ENCODE measurements around the gene ADGRV1. TPM values are rescaled to one million over a fixed set of nuclear protein-coding genes. Genes with fewer than 3 reads are reported as not detected.

ADGRV1 gene
- total RNA-seq, 8 experiments from 2014 or later: 0.87 to 92.4 (median 44.9) TPM

- peaks cover 0 to 8% of the 10 kb centered on the region in 2 donors for H3K4me1 ChIP-seq (replicated peaks in 1 of 2)
- ATAC-seq (replicated peaks in 6 of 8): no peak
- 76 to 100% (median 95%) methylated on average over 2 to 3 of the region's 3 CpGs; no CpG with 5 or more reads in 2 of the 10 experiments for WGBS, 10 experiments
- H3K27ac ChIP-seq: no peak overlapping the region
- H3K4me3 ChIP-seq: no peak overlapping the region
- in situ Hi-C loops (cut with MboI; ENCODE audit: low pct_unique_long_range_greater_than_20kb in 2 of 9, low sequenced_read_pairs in 9 of 9, unreplicated experiment in 9 of 9): loop anchor here in 8 of 9 experiments (10.0 to 25.0 kb wide), 3 partner anchors 523 to 550 kb away; partner anchors contain the start of gene ARRDC3 (in 5 of the 8)
Observed at GRCh38 chr5:90861843-90862586, 303.4 kb downstream of the ADGRV1 start.

GRCh38 chr5:90865180-90865579 lies 306.6 kb downstream of the ADGRV1 start:
- WGBS, 10 experiments: 20 to 94% (median 73%) methylated on average over 1 to 4 of the region's 4 CpGs
- no peak for ATAC-seq (replicated peaks in 6 of 8)
- in situ Hi-C loops (cut with MboI; ENCODE audit: low pct_unique_long_range_greater_than_20kb in 2 of 9, low sequenced_read_pairs in 9 of 9, unreplicated experiment in 9 of 9): loop anchor here in 8 of 9 experiments (10.0 to 25.0 kb wide), 3 partner anchors 520 to 547 kb away; partner anchors contain the start of gene ARRDC3 (in 5 of the 8)

GRCh38 chr5:90866333-90866732 lies 307.7 kb downstream of the ADGRV1 start:
- no peak overlapping the region for H3K27ac ChIP-seq
- in situ Hi-C loops (cut with MboI; ENCODE audit: low pct_unique_long_range_greater_than_20kb in 2 of 9, low sequenced_read_pairs in 9 of 9, unreplicated experiment in 9 of 9): loop anchor here in 8 of 9 experiments (10.0 to 25.0 kb wide), 3 partner anchors 518 to 546 kb away; partner anchors contain the start of gene ARRDC3 (in 5 of the 8)
- H3K4me1 ChIP-seq (replicated peaks in 1 of 2): peaks cover 0 to 8% of the 10 kb centered on the region in 2 donors
- 0 to 42% (median 5%) methylated on average over 2 of the region's 2 CpGs; no CpG with 5 or more reads in 2 of the 10 experiments for WGBS, 10 experiments
- H3K4me3 ChIP-seq: no peak overlapping the region
- ATAC-seq (replicated peaks in 6 of 8): peak in 7 of 8 experiments; percentile 50 to 77 (median 62)

More at GRCh38 chr5:90865180-90865579, 306.6 kb downstream of the ADGRV1 start:
- H3K4me1 ChIP-seq (replicated peaks in 1 of 2): peaks cover 0 to 8% of the 10 kb centered on the region in 2 donors
- no peak overlapping the region for H3K27ac ChIP-seq
- no peak overlapping the region for H3K4me3 ChIP-seq

- H3K4me1 ChIP-seq (replicated peaks in 1 of 2): peaks cover 0 to 8% of the 10 kb centered on the region in 2 donors
- no peak for ATAC-seq (replicated peaks in 6 of 8)
- in situ Hi-C loops (cut with MboI; ENCODE audit: low pct_unique_long_range_greater_than_20kb in 2 of 9, low sequenced_read_pairs in 9 of 9, unreplicated experiment in 9 of 9): loop anchor here in 8 of 9 experiments (10.0 to 25.0 kb wide), 3 partner anchors 518 to 545 kb away; partner anchors contain the start of gene ARRDC3 (in 5 of the 8)
- WGBS, 10 experiments: 22 to 100% (median 95%) methylated on average over 1 to 5 of the region's 5 CpGs; no CpG with 5 or more reads in 1 of the 10 experiments
- no peak overlapping the region for H3K27ac ChIP-seq
- H3K4me3 ChIP-seq: no peak overlapping the region
Observed at GRCh38 chr5:90866915-90867731, 308.5 kb downstream of the ADGRV1 start.

- Histone ChIP-seq H3K4me3 (no peak overlapping the region), H3K27ac (no peak overlapping the region), H3K4me1 (replicated peaks in 1 of 2) (peaks cover 0 to 8% of the 10 kb centered on the region in 2 donors)
- in situ Hi-C loops (cut with MboI; ENCODE audit: low pct_unique_long_range_greater_than_20kb in 2 of 9, low sequenced_read_pairs in 9 of 9, unreplicated experiment in 9 of 9): loop anchor here in 8 of 9 experiments (10.0 to 25.0 kb wide), 3 partner anchors 516 to 544 kb away; partner anchors contain the start of gene ARRDC3 (in 5 of the 8)
- no peak for ATAC-seq (replicated peaks in 6 of 8)
- WGBS, 10 experiments: 73 to 100% (median 95%) methylated on average over 1 to 4 of the region's 4 CpGs; no CpG with 5 or more reads in 2 of the 10 experiments
Observed at GRCh38 chr5:90868799-90869198, 310.2 kb downstream of the ADGRV1 start.

GRCh38 chr5:90871391-90871991 lies 312.9 kb downstream of the ADGRV1 start:
- WGBS, 10 experiments: 0 to 100% (median 87%) methylated on average over 1 to 3 of the region's 3 CpGs; no CpG with 5 or more reads in 1 of the 10 experiments
- Histone ChIP-seq H3K4me1 (replicated peaks in 1 of 2) (peaks cover 0 to 4% of the 10 kb centered on the region in 2 donors), H3K4me3 (no peak overlapping the region), H3K27ac (no peak overlapping the region)
- peak in 2 of 8 experiments; percentile 87 to 91 for ATAC-seq (replicated peaks in 6 of 8)
- in situ Hi-C loops (cut with MboI; ENCODE audit: low pct_unique_long_range_greater_than_20kb in 2 of 9, low sequenced_read_pairs in 9 of 9, unreplicated experiment in 9 of 9): loop anchor here in 7 of 9 experiments (25.0 kb wide), 2 partner anchors 516 to 541 kb away; partner anchors contain the start of gene ARRDC3 (in 4 of the 7)

GRCh38 chr5:90873033-90873517 lies 314.5 kb downstream of the ADGRV1 start:
- Histone ChIP-seq H3K4me1 (replicated peaks in 1 of 2) (no peaks in the 10 kb centered on the region), H3K27ac (no peak overlapping the region), H3K4me3 (no peak overlapping the region)
- ATAC-seq (replicated peaks in 6 of 8): no peak
- 0 to 97% (median 67%) methylated on average over 1 to 3 of the region's 3 CpGs; no CpG with 5 or more reads in 4 of the 10 experiments for WGBS, 10 experiments
- in situ Hi-C loops (cut with MboI; ENCODE audit: low pct_unique_long_range_greater_than_20kb in 2 of 9, low sequenced_read_pairs in 9 of 9, unreplicated experiment in 9 of 9): loop anchor here in 7 of 9 experiments (25.0 kb wide), 2 partner anchors 514 to 539 kb away; partner anchors contain the start of gene ARRDC3 (in 4 of the 7)

GRCh38 chr5:90874066-90874465 lies 315.5 kb downstream of the ADGRV1 start:
- no peak for ATAC-seq (replicated peaks in 6 of 8)
- Histone ChIP-seq H3K27ac (no peak overlapping the region), H3K4me3 (no peak overlapping the region), H3K4me1 (replicated peaks in 1 of 2) (no peaks in the 10 kb centered on the region)
- in situ Hi-C loops (cut with MboI; ENCODE audit: low pct_unique_long_range_greater_than_20kb in 2 of 9, low sequenced_read_pairs in 9 of 9, unreplicated experiment in 9 of 9): loop anchor here in 7 of 9 experiments (25.0 kb wide), 2 partner anchors 513 to 538 kb away; partner anchors contain the start of gene ARRDC3 (in 4 of the 7)
- WGBS, 10 experiments: 54 to 100% (median 97%) methylated on average over 2 to 5 of the region's 5 CpGs; no CpG with 5 or more reads in 1 of the 10 experiments

- in situ Hi-C loops (cut with MboI; ENCODE audit: low pct_unique_long_range_greater_than_20kb in 2 of 9, low sequenced_read_pairs in 9 of 9, unreplicated experiment in 9 of 9): no loop called here
- H3K27ac ChIP-seq: no peak overlapping the region
- no peaks in the 10 kb centered on the region for H3K4me1 ChIP-seq (replicated peaks in 1 of 2)
- H3K4me3 ChIP-seq: no peak overlapping the region
- ATAC-seq (replicated peaks in 6 of 8): no peak
Observed at GRCh38 chr5:90875456-90875855, 316.9 kb downstream of the ADGRV1 start.

- no peak overlapping the region for H3K4me3 ChIP-seq
- H3K4me1 ChIP-seq (replicated peaks in 1 of 2): no peaks in the 10 kb centered on the region
- in situ Hi-C loops (cut with MboI; ENCODE audit: low pct_unique_long_range_greater_than_20kb in 2 of 9, low sequenced_read_pairs in 9 of 9, unreplicated experiment in 9 of 9): no loop called here
- 11 to 50% (median 29%) methylated on average over 1 of the region's 1 CpG; no CpG with 5 or more reads in 2 of the 10 experiments for WGBS, 10 experiments
- ATAC-seq (replicated peaks in 6 of 8): no peak
- H3K27ac ChIP-seq: no peak overlapping the region
Observed at GRCh38 chr5:90876366-90876765, 317.8 kb downstream of the ADGRV1 start.

GRCh38 chr5:90877049-90877448 lies 318.5 kb downstream of the ADGRV1 start:
- Histone ChIP-seq H3K27ac (no peak overlapping the region), H3K4me1 (replicated peaks in 1 of 2) (no peaks in the 10 kb centered on the region), H3K4me3 (no peak overlapping the region)
- in situ Hi-C loops (cut with MboI; ENCODE audit: low pct_unique_long_range_greater_than_20kb in 2 of 9, low sequenced_read_pairs in 9 of 9, unreplicated experiment in 9 of 9): no loop called here
- ATAC-seq (replicated peaks in 6 of 8): no peak
- WGBS, 10 experiments: 56 to 100% (median 93%) methylated on average over 1 to 2 of the region's 2 CpGs; no CpG with 5 or more reads in 1 of the 10 experiments

- ATAC-seq (replicated peaks in 6 of 8): no peak
- in situ Hi-C loops (cut with MboI; ENCODE audit: low pct_unique_long_range_greater_than_20kb in 2 of 9, low sequenced_read_pairs in 9 of 9, unreplicated experiment in 9 of 9): no loop called here
- Histone ChIP-seq H3K4me3 (no peak overlapping the region), H3K27ac (no peak overlapping the region), H3K4me1 (replicated peaks in 1 of 2) (no peaks in the 10 kb centered on the region)
- 19 to 98% (median 88%) methylated on average over 3 to 7 of the region's 7 CpGs; no CpG with 5 or more reads in 1 of the 10 experiments for WGBS, 10 experiments
Observed at GRCh38 chr5:90878081-90878480, 319.5 kb downstream of the ADGRV1 start.
